Neural progenitor cell (in vitro differentiated cells): ENCODE data around the gene FRS2.

Experiments used
- CTCF ChIP-seq: fragments of 200-600 bp; sonication (generic); IDR thresholded peaks from 2 replicates; pipeline ENCODE4 v1.5.1; 2017; ENCODE audit warnings: antibody characterized with exemption, mild to moderate bottlenecking
- EZH2 ChIP-seq: fragments of 200-600 bp; sonication (generic); IDR thresholded peaks from 2 replicates; pipeline ENCODE4 v1.6.1; 2017; ENCODE audit warnings: antibody characterized with exemption, mild to moderate bottlenecking, moderate library complexity
- EZH2phosphoT487 ChIP-seq: fragments of 200-600 bp; sonication (generic); IDR thresholded peaks from 2 replicates; pipeline ENCODE4 v1.6.1; 2017; ENCODE audit warnings: antibody characterized with exemption

GRCh38 chr12:69515394-69515930, 45.3 kb downstream of the FRS2 start:
- no peak for TF ChIP-seq EZH2
- no peak for TF ChIP-seq CTCF
- no peak for TF ChIP-seq EZH2phosphoT487
